ENCODE data around the gene TSHZ2.
A peak's percentile ranks its signal among the peaks of the same experiment; 100 is the strongest.
"Not testable (repeated sequence)": the region's sequence is repeated elsewhere in the genome, so short reads cannot be mapped to it uniquely, and the experiment has no call there.

The TSHZ2 gene

DNA sequence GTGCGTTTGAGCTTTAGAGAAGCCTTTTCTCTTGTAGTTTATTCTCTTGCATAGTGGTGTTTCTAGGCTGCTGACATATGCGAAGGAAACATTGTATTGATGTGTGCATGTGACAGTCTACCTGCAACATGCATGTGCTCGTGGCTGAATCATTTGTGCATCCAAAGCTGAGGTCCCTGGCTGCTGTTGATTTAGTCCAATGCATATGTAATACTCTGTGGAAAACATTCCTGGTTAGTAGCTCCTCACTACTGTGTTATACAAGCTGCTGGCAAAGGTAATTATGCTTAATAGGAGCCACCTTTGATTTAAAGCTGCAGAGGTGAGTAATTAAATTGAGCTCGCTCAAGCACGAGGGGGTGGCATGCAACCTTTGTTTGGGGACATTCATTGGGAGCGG is 24.5 kb downstream of the TSHZ2 start:
- no peak for DNase-seq (ENCODE audit: low read depth, low spot score)

DNA sequence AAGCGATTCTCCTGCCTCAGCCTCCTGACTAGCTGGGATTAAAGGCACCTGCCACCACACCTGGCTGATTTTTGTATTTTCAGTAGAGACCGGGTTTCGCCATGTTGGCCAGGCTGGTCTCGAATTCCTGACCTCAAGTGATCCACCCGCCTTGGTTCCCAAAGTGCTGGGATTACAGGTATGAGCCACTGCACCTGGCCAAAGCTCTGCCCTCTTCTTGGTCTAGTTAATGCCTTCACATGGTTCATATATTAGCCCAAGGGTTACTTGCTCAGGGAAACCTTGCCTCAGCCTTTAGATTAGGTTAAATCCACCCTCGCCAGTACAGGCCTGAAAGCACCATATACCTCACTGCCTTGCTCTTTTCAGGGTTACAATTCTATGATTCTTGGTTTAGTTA is 26.1 kb downstream of the TSHZ2 start:
- no peak for DNase-seq (ENCODE audit: low read depth, low spot score)

DNA sequence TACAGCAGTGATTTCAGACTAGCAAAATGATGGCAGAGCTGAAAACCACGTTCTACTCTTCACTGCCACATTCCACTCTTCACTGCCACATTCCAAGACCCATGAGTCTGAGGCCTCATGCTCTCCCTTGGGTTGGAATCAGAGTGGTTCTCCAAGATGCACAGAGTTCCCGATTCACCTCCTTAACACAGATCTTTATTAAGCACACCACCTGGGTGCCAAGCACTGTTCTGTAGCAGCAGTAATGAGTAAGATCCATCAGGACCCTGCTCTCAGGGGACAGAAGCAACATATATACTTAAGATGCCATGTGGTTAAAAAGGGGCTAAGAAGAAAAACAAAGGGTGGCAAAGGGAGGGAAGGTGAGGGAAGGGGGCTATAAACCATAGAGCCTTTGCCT is 26.9 kb downstream of the TSHZ2 start:
- no peak for DNase-seq (ENCODE audit: low read depth, low spot score)

DNA sequence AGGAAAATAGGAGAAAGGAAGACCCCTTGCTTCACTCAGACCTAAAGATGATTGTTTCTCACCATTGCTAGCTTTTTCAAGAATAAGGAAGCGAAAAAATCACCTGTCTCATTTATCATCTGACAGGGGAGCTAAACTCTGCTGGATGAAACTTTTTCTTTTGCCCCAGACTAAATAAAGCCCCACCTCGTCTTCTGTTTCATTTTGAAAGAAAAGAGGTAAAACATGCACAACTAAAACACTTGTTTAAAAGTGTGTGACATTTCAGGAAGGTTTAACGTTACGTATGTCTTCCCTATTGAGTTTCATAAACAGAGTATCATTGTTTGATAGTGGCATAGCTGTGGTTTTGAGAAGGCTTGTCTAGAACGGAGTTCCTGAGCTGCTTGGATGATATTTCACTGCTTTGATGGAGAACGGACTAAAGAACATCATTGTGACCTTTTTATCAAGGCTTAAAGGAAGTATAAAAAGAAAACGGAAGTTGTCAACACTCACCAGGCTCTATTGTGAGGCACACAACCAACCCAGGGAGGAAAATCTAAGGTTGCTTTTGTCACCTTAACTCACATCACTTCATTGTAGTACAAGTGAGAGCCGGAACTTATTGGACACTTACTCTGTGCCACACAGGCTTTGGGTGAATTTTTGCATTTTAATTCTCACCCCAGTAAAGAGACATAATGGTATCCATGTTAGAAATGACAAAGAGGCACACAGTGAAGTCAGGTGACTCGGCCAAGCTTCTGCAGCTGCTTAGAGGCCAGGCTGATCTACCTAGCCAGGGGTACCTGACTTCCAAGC is 29.5 kb downstream of the TSHZ2 start:
- peak; percentile 33 for DNase-seq (ENCODE audit: low read depth, low spot score)

DNA sequence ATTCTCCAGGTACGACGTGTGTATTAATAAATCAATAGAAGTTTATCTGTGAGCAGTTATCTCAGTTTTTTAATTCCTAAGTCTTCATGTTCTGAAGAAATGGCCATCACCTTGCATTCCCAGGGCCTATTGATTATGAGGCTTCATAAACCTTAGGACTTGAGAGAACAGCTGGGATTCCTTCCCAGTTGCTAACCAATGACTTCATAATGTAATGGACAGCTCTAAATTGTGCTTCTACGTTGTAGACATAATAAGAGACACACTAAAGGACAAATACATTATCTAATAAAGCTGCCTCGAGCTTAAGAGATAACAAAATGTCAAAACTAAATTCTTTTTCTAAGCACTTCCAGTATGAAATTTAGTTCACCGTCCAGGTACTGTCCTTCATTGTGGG is 30.6 kb downstream of the TSHZ2 start:
- DNase-seq (ENCODE audit: low read depth, low spot score): no peak

DNA sequence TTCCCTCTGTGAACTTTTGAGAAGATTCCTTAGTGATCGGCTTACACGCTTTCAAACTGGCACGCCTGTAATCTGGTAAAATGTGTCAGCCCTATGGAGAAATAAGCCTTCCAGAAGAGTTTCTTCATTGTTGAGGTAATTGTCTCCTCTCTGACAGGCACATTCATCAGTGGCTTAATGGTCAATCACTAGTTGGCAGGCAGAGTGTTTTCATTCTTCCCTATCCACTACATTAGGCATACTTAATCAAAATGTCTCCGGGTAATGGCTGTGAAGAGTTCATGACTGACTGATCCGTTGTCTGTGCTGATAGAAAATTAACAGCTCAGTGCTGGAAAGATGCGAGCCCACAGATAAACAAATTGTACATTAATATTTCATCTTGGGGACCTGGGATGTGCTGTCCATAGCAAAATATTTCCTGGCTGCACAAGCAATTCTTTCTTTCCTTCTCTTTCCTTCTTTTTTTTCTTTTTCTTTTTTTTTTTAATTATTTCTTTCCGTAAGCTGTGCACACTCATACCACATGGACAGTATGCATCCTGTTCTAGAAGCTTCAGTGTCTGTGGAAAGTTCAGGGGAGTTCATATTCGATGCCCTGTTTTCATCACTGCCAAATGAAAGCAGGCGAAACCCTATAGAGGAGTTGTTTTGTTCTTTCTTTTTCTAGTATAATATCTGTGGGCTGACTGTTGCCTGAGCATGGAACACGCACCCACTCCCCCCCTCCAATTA is 31.4 kb downstream of the TSHZ2 start:
- peak; percentile 70 for DNase-seq (ENCODE audit: low read depth, low spot score)

DNA sequence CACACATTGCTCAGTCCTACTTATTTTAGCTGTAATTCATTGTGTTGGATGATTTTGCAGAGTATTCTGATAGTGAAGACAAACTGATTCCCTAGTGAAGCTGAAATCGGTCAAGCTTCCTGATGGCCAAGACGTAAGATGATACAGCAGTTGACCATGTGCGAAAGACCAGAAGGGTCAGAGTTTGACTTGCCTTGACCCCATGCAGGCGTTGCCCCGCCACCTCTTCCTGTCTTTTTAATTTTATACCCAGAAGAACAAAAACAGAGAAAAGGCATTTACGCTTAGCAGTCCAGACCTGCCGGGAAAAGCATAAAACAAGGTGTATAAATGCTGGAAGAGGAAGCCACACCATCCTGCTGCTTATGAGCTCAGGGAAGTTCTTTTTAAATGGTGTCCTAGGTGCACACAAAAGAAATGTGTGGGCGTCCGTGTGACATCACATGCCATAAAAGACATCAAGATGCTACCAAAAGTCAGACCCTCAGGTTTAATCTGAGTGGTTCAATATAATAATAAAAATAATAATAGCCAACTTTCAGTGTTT is 32.2 kb downstream of the TSHZ2 start:
- DNase-seq (ENCODE audit: low read depth, low spot score): no peak

DNA sequence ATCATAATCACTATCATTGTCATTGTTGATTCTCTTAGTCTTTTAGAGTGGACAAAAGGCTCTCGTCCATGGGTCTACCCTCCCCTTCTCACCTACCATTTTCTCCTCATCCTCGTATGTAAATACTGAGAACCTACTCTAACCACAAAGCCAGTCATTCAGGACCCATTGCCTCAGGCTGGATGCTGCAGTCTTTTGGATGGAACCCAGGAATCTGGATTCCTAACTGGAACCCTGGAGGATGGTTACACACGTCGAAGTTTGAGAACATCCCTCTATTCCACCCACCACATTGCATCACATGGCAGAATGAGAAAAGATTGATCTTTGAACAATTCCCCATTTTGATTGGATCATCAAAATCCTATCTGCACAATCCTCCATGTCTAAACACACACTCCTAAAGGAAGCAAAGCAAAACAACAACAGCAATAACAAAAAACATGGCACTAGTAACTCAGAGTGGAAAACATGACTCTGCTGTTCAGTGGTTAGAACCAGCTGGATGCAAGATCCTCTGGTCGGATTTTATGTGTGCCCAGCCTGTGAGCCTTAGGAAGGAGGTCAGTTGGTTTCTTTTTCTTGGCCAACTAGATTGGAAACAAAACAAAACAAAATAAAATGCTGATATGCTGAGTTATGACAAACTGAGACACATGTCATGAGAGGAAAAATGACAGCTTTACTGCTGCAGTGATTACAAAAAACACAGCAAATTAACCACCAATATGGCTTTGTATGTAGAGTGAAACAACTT is 38.0 kb downstream of the TSHZ2 start:
- no peak for DNase-seq (ENCODE audit: low read depth, low spot score)

DNA sequence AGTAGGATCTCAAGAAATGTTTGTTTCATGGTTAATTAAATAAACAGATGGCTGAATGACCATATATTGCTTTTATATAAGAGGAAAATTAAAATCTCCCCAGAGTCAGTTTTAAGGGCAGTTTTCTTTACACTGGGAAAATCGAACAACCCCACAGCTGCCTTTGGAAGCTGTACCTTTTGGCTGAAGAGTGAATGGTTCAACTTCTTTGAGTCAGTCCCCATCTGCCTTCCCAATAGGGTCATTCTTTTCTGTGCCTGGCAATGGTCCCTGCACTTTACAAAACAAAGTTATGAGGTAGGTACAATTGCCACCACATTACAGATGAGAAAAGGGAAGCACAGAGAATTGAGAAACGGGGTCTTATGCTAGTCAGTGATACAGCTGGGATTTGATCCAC is 39.5 kb downstream of the TSHZ2 start:
- no peak for DNase-seq (ENCODE audit: low read depth, low spot score)

DNA sequence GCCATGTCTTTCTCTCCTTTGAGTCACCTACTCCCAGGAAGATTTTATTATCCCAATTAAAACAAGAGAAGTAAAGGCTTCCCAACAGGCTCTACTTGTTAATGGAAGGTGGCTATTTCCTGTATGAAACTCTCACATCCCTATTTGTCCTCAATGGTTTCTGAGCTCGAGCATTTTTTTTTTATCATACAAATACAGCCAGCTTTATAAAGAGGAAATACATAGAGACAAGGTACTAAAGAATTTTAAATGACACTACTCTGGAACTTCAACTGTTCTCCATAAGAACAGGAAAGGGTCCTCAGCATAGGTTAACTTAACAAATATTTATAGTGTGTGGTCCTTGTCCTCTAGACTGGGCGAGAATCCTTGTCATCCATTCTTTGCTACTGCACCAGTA is 41.0 kb downstream of the TSHZ2 start:
- no peak for DNase-seq (ENCODE audit: low read depth, low spot score)

DNA sequence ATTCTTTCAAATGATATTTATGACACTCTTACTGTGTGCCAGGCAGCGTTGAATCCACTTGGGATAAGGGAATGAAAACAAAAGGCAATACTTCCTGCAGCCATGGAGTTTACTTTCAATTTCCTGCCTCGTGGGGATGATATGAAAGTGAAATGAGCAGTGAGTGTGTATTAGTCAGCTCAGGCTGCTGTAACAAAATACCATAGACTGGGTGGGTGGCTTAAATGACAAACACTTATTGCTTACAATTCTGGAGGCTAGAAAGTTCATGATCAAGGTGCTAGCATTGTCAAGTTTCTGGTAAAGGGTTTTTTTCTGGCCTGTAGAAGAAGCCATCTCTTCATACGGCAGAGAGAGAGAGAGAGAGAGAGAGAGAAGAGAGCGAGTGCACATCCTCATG is 41.7 kb downstream of the TSHZ2 start:
- no peak for DNase-seq (ENCODE audit: low read depth, low spot score)

DNA sequence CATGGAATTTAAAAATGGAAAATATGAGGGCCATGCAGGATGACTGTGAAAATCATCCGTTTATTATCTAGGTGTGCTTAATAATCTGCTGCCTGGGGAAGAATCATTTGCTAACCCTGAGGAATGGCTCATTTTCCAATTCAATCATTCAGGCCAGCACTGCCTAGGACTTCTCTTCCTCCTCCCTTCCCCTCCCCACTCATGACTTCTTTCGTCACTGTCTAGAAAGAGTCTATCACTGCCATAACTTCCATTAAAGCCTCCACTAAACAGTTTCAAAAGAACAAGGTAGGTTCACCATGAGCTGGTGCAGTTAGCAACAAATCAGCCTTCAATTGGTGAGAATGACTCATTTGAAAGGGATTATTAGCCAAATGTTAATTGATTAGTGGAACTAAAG is 43.9 kb downstream of the TSHZ2 start:
- DNase-seq (ENCODE audit: low read depth, low spot score): no peak

DNA sequence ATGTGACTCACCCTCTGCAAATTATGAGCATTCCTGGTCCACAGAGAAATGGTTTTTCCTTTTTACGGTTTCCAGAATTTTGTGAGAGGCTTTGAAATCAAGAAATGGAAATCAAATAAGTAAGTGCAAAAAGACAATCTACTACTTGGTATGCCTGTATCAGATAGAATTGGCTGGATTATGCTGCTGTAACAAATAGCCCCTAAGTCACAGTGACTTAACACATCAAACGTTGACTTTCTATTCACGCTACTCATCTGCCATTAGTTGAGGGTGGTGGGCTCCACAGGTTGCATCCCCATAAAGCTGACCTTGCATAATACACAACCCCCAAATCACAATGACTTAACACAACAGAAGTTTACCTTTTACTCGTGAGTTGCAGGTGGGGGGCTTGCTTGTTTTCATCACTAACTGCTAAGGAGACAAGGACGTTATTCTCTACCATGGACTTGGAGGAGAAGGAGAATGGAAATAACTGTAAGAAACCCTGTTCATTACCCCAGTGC is 44.4 kb downstream of the TSHZ2 start:
- no peak for DNase-seq (ENCODE audit: low read depth, low spot score)

DNA sequence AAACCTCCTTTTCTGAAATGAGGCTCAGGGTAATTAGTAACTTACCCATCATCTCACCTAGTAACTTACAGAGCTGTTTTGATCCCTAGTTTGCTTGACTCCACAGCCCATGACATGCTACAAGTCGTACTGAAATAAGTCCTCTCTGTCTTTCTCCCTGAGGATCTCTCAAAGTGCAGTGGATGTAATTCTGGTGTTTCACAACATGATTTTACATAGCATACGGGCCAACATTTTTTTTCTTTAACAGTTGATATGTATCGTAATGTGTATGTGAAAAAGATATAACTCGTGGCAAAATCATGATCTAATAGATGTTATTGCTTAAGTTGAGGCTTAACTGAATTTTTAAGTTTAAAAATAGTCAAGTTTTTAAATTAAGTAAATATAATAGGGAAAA is 45.0 kb downstream of the TSHZ2 start:
- DNase-seq (ENCODE audit: low read depth, low spot score): no peak

DNA sequence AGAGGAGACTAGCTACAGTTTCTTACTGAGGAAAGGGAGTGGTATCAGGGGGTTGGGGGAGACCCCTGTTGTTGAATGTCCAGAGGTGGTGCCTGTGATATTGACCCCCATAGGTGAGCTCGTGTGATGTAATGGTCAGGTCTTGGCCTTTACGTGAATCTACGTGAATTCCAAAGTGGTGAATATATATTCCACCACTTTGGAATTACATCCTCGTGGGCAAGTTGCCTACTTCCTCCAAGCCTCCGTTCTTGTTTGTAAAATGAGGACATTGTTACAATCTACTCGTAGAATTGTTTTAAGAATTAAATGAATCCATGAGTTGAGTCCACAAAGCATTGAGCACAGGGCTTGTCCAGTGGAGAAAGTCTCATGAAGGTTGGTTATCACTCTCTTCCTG is 47.3 kb downstream of the TSHZ2 start:
- no peak for DNase-seq (ENCODE audit: low read depth, low spot score)

DNA sequence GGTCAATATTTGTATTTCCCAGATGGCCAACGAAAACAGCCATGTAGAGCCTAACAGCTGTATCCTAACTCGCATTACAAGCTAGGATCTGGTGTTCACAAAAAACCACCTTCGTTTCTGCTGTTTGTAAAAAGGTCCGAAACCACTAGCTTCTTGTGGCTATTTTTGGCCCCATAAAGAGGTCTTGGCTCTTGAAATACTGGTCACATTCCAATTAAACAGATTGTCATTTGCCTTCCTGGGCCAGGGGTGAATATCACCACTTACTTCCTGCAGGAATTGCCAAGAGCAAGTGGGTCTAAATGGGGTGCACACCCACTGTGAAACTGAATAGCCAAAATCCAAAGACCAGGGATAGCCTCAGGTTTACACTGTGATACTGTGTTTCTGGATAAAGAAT is 48.2 kb downstream of the TSHZ2 start:
- DNase-seq (ENCODE audit: low read depth, low spot score): no peak

DNA sequence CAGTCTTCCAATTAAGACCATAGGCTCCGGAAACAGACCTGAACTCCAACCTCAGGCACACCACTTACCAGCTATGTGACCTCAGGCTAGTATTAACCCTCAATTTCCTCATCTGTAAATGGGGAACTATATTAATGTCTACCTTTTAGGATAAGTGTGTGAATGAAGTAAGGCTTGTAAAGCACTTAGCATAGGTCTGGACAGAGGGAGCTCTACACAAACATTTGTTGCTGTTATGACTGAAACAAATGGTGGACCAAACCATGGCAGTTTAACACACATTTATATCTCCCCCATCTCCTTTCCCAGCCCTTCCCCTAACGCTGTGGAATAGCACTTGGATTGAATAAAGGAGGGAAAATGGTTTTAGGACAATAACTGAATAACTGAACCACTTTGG is 48.7 kb downstream of the TSHZ2 start:
- no peak for DNase-seq (ENCODE audit: low read depth, low spot score)

DNA sequence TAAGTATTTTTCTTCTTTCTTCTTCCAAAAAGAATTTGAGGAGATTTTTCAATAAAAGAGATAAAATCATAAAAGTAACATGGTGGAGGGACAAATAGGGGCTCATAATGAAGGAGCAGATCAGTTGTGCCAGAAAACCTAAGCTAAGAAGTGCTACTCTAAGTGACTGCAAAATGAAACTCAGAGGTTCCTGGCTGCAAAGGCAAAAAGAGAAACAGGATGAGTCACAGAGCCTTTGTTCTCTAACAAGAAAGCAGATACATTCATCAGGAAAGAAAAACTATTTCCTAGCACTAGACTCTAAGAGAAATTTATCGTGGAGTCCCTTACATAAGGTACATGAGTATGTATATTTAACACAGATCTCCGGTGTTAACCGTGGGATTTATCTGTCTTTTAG is 49.8 kb downstream of the TSHZ2 start:
- no peak for DNase-seq (ENCODE audit: low read depth, low spot score)

DNA sequence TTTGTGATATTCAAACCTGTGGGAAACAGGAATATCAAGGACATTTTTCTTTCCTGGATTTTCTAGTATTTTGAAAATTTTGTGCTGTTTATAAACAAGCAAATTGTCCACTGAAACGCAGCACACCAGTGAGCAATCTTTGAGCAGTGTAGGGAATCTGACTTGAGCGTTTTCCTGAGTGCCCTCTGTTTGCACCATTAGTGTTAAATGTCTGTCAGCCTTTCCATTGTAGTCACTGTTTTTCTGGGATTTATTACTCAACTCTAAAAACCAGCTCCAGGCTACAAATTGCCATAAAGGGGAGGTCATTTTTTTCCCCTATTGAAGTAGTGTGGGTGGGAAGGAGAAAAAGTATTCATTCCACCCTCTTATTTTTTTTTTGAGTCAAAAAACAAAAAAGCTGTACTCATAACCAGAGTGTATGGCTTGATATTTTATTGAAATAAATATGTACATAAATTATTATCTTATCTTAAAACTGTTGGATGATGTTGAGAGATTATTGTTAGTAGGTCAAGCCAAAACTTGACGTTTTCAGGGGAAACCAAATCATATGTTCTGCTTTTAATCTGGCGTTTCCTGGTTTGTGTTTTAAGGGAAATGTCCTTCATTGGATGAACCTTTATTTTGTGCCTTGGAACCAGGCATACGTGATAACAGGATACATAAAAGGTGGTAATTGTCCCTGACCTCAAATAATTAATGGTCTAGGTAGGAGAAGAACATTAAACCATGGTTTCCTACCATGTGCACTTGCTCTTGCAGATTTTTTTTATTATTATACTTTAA is 51.8 kb downstream of the TSHZ2 start:
- no peak for DNase-seq (ENCODE audit: low read depth, low spot score)

DNA sequence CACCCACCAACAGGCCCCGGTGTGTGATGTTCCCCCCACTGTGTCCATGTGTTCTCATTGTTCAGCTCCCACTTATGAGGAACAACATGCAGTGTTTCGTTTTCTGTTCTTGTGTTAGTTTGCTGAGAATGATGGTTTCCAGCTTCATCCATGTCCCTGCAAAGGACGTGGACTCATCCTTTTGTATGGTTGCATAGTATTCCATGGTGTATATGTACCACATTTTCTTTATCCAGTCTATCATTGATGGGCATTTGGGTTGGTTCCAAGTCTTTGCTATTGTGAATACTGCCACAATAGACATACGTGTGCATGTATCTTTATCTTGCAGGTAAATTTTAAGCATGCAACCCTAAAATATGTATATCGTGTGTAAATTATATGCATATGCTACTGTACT is 52.5 kb downstream of the TSHZ2 start:
- not testable (repeated sequence) for DNase-seq (ENCODE audit: low read depth, low spot score)

DNA sequence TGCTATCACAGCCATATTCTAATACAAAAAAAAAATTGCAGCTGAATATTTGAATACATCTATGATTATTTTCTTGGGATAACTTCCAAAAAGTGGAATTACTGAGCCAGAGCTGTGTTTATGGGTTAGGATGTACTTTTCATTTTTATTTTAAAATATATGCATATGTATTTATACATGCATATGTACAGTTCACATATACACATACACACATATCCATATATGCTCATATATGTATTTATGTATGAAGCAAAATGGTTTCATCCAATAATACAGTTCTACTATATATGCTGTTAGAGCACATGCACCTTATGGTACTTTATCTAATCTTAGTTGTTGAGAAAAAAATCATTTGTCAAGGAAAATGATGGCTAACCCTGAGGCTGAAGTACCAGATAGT is 54.9 kb downstream of the TSHZ2 start:
- no peak for DNase-seq (ENCODE audit: low read depth, low spot score)

Data from astrocyte of the hippocampus (primary cell).